Large intestine (tissue), 3 donors: Measurements from ENCODE around the gene DNAL1. TPM values are rescaled to one million over a fixed set of nuclear protein-coding genes. Genes with fewer than 3 reads are reported as not detected.

Experiments
- DNase-seq, 2 donors: peaks; one replicate each; pipeline versions ENCODE4 v3.0.0 to v3.0.0-alpha.2; 2013
- H3K27ac ChIP-seq: one replicate; pipeline ENCODE4 v1.5.1; 2013; ENCODE audit warnings: low read length
- H3K27me3 ChIP-seq: 2 replicates; pipeline ENCODE4 v1.6.1; 2013; ENCODE audit warnings: low read length; ENCODE audit not compliant: control insufficient read depth, insufficient read depth
- H3K36me3 ChIP-seq: 2 replicates; pipeline ENCODE4 v1.6.1; 2013; ENCODE audit warnings: low read length; ENCODE audit not compliant: control insufficient read depth, insufficient read depth
- H3K4me1 ChIP-seq: one replicate; pipeline ENCODE4 v1.6.1; 2013; ENCODE audit warnings: low read length; ENCODE audit not compliant: control insufficient read depth, insufficient read depth
- H3K4me3 ChIP-seq: one replicate; pipeline ENCODE4 v1.5.1; 2013; ENCODE audit warnings: low read length
- H3K9me3 ChIP-seq: one replicate; pipeline ENCODE4 v1.6.1; 2013; ENCODE audit warnings: mild to moderate bottlenecking, low read depth, low read length, moderate library complexity; ENCODE audit not compliant: control insufficient read depth
- WGBS: methylation state at CpG from one replicate; pipeline ENCODE4 v1.1.5; 2013; ENCODE audit warnings: low lambda C conversion rate; ENCODE audit not compliant: insufficient coverage; 5-methylcytosine and 5-hydroxymethylcytosine counted together
- polyA plus RNA-seq: library from polyadenylated mRNA; unstranded; fragments of 120-200 nt; gene quantifications from one replicate; pipeline ENCODE4 v1.2.1, GENCODE V29; 2013

DNAL1 gene
- polyA plus RNA-seq, 1 donor, result 7.2 TPM

DNA sequence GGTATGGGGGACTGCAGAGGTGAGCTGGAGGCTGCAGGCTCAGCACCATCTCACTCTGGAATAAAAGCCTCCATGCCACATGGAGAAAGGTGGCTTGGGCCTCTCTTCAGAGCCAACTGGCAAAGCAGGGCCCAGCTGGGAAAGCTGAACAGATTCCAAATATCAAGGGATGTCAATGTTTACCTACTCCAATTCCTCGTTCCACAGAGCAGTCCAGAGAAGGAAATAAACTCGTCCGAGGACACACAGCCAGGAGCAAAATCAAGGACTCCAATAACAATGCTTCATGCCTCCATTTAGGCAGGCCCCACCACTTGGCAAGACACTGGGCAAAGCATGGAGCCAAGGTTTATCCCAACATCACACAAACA is 105.7 kb downstream of the DNAL1 start:
- DNase-seq, result no peak
- WGBS, result no CpG with 5 or more reads among the region's 3 CpGs
- peak overlapping the region; percentile 97 for H3K27ac ChIP-seq
- no peak overlapping the region for H3K4me3 ChIP-seq
- H3K27me3 ChIP-seq, result no peaks in the 10 kb centered on the region
- no peaks in the 10 kb centered on the region for H3K9me3 ChIP-seq
- H3K36me3 ChIP-seq, result no peaks in the 10 kb centered on the region
- H3K4me1 ChIP-seq, result peaks cover 78% of the 10 kb centered on the region

DNA sequence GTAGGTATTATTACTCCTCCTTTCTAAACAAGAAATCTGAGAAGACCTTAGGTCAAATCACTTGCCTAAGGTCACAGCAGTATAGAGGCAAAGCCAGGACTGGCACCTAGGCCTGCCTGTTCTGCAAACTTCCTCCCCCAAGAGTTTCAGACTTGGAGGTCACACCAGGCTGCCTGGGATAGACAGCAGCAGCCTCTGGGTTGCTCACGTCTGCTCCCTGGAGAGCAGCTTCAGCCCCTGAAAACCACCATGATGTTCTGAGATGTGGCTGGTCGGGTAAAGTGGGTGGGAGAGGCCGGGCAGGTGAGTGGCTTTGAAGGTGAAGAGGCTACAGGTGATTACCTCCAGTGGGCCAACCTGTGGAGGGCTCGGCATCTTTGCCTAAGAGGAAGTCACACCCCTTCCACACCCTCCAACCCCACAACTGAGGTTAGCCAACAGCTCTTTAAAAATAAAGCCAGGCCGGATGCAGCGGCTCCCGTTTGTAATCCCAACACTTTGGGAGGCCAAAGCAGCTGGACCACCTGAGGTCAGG is 106.4 kb downstream of the DNAL1 start:
- Histone ChIP-seq H3K4me1 (peaks cover 78% of the 10 kb centered on the region), H3K27ac (peak overlapping the region; percentile 97), H3K27me3 (no peaks in the 10 kb centered on the region), H3K9me3 (no peaks in the 10 kb centered on the region), H3K4me3 (no peak overlapping the region), H3K36me3 (no peaks in the 10 kb centered on the region)
- peak in 1 of 2 donors; percentile 7 for DNase-seq
- no CpG with 5 or more reads among the region's 7 CpGs for WGBS

- Histone ChIP-seq H3K4me1 (peaks cover 78% of the 10 kb centered on the region), H3K9me3 (no peaks in the 10 kb centered on the region), H3K36me3 (no peaks in the 10 kb centered on the region), H3K27me3 (no peaks in the 10 kb centered on the region), H3K27ac (peak overlapping the region; percentile 97), H3K4me3 (no peak overlapping the region)
- WGBS, result no CpG with 5 or more reads among the region's 7 CpGs
- peak in 1 of 2 donors; percentile 60 for DNase-seq
These were observed 107.7 kb downstream of the DNAL1 start for GRCh38 chr14:73752297-73752992.

Other genes with a start within 250 kb of the DNAL1 start
- 88.3 TPM for gene NUMB, start 186.4 kb upstream of the DNAL1 start, polyA plus RNA-seq
- gene RIOX1, start 154.1 kb upstream of the DNAL1 start, polyA plus RNA-seq, result 8.8 TPM
- gene ACOT1, start 107.8 kb upstream of the DNAL1 start, polyA plus RNA-seq, result 6.7 TPM
- 2.6 TPM for gene HEATR4, start 86.0 kb upstream of the DNAL1 start, polyA plus RNA-seq
- gene ACOT2, start 75.8 kb upstream of the DNAL1 start, polyA plus RNA-seq, result 37.2 TPM
- gene ACOT4, start 53.1 kb upstream of the DNAL1 start, polyA plus RNA-seq, result 2.4 TPM
- 0.04 TPM for gene ACOT6, start 32.5 kb upstream of the DNAL1 start, polyA plus RNA-seq
- gene PNMA1, start 69.4 kb downstream of the DNAL1 start, polyA plus RNA-seq, result 34.9 TPM
- 16.2 TPM for gene PTGR2, start 206.8 kb downstream of the DNAL1 start, polyA plus RNA-seq
- 38.5 TPM for gene ZNF410, start 241.9 kb downstream of the DNAL1 start, polyA plus RNA-seq